ENCODE measurements around the gene PITPNC1. TPM values are rescaled to one million over a fixed set of nuclear protein-coding genes. Genes with fewer than 3 reads are reported as not detected.

PITPNC1 gene
- total RNA-seq, 1 donor from 2014 or later: 21.5 TPM

DNA sequence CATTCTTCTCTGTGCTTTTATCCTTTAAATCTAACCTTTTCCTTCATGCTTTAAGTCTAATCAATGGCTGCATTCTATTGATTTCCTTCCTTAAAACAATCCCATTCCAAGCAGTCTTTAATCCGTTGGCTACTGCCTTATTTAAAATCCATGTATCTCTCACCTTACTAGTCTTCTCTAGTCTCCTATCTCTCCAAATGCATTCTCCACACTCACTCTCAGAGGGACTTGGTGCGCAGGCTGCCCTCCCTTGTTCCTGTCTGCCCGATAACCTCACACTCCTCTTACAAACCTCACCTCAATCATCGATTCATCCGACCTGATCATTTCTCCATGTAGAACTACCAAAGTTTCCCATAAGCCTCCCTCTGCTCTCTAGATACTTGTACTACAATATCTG lies 33.8 kb upstream of the PITPNC1 start:
- Mint-ChIP-seq H3K4me3 (no peak overlapping the region), H3K4me1 (no peaks in the 10 kb centered on the region), H3K27me3 (ENCODE audit: low read depth) (no peaks in the 10 kb centered on the region), H3K36me3 (ENCODE audit: low read depth) (peaks cover 22% of the 10 kb centered on the region), H3K27ac (ENCODE audit: unreplicated experiment) (no peak overlapping the region), H3K9me3 (no peaks in the 10 kb centered on the region)
- DNase-seq (ENCODE audit: low read depth, low spot score): no peak
- TF ChIP-seq, protein P1, sequence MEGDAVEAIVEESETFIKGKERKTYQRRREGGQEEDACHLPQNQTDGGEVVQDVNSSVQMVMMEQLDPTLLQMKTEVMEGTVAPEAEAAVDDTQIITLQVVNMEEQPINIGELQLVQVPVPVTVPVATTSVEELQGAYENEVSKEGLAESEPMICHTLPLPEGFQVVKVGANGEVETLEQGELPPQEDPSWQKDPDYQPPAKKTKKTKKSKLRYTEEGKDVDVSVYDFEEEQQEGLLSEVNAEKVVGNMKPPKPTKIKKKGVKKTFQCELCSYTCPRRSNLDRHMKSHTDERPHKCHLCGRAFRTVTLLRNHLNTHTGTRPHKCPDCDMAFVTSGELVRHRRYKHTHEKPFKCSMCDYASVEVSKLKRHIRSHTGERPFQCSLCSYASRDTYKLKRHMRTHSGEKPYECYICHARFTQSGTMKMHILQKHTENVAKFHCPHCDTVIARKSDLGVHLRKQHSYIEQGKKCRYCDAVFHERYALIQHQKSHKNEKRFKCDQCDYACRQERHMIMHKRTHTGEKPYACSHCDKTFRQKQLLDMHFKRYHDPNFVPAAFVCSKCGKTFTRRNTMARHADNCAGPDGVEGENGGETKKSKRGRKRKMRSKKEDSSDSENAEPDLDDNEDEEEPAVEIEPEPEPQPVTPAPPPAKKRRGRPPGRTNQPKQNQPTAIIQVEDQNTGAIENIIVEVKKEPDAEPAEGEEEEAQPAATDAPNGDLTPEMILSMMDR (conservative IDR thresholded peaks at IDR 0.05): no peak

- H3K9me3 Mint-ChIP-seq: no peaks in the 10 kb centered on the region
- H3K27ac Mint-ChIP-seq (ENCODE audit: unreplicated experiment): no peak overlapping the region
- TF ChIP-seq, protein P1 (conservative IDR thresholded peaks at IDR 0.05): no peak
- H3K4me3 Mint-ChIP-seq: no peak overlapping the region
- no peaks in the 10 kb centered on the region for H3K27me3 Mint-ChIP-seq (ENCODE audit: low read depth)
- peaks cover 27% of the 10 kb centered on the region for H3K36me3 Mint-ChIP-seq (ENCODE audit: low read depth)
- H3K4me1 Mint-ChIP-seq: no peaks in the 10 kb centered on the region
- DNase-seq (ENCODE audit: low read depth, low spot score): no peak
Observed at GRCh38 chr17:67347826-67348225, 29.3 kb upstream of the PITPNC1 start.

GRCh38 chr17:67349420-67349819 lies 27.7 kb upstream of the PITPNC1 start:
- Mint-ChIP-seq H3K27ac (ENCODE audit: unreplicated experiment) (no peak overlapping the region), H3K4me3 (no peak overlapping the region), H3K9me3 (no peaks in the 10 kb centered on the region), H3K36me3 (ENCODE audit: low read depth) (peaks cover 31% of the 10 kb centered on the region), H3K27me3 (ENCODE audit: low read depth) (no peaks in the 10 kb centered on the region), H3K4me1 (no peaks in the 10 kb centered on the region)
- TF ChIP-seq, protein P1 (conservative IDR thresholded peaks at IDR 0.05): no peak
- no peak for DNase-seq (ENCODE audit: low read depth, low spot score)

DNA sequence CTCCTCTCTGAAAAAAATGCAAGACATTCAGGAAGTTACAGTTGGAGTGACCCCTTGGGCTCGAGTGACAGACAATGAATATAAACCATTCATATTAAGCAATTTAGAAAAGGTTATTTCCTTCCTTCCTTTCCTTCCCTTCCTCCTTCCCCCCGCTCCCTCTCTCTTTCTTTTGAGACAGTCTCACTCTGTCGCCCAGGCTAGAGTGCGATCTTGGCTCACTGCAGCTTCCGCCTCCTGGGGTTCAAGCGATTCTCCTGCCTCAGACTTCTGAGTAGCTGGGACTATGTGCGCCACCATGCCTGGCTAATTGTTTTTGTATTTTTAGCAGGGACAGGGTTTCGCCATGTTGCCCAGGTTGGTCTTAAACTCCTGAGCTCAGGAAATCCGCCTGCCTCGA lies 23.9 kb upstream of the PITPNC1 start:
- TF ChIP-seq, protein P1 (conservative IDR thresholded peaks at IDR 0.05): no peak
- no peaks in the 10 kb centered on the region for H3K27me3 Mint-ChIP-seq (ENCODE audit: low read depth)
- no peak overlapping the region for H3K4me3 Mint-ChIP-seq
- no peak overlapping the region for H3K27ac Mint-ChIP-seq (ENCODE audit: unreplicated experiment)
- no peak for DNase-seq (ENCODE audit: low read depth, low spot score)
- H3K9me3 Mint-ChIP-seq: no peaks in the 10 kb centered on the region
- H3K4me1 Mint-ChIP-seq: no peaks in the 10 kb centered on the region
- H3K36me3 Mint-ChIP-seq (ENCODE audit: low read depth): peaks cover 33% of the 10 kb centered on the region

DNA sequence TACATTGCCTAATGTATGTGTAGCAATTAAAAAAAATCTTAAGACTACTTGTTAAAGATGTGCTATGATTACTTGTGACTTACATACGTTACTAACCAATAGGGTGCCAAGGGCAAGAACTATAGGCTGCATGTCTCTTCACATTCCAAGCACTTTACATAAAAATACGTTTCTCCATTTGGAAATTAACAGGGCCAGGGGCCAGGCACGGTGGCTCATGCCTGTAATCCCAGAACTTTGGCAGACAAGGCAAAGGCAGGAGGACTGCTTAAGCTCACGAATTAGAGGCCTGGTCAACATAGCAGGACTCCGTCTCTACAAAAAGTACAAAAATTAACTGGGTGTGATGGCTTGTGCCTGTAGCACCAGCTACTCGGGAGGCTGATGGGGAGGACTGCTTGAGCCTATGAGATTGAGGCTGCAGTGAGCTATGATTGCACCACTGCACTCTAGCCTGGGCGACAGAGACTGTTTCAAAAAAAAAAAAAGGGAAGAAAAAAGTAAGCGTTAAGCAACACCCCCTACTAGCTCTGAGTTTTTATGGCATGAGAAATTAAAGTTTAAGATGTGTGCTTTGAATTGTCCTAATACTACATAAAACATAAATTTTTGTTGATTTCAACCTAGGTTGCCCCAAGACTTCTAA lies 23.0 kb upstream of the PITPNC1 start:
- H3K36me3 Mint-ChIP-seq (ENCODE audit: low read depth): peaks cover 26% of the 10 kb centered on the region

More for the DNA sequence above, 23.0 kb upstream of the PITPNC1 start:
- Mint-ChIP-seq H3K4me1 (no peaks in the 10 kb centered on the region), H3K27me3 (ENCODE audit: low read depth) (no peaks in the 10 kb centered on the region), H3K4me3 (no peak overlapping the region), H3K27ac (ENCODE audit: unreplicated experiment) (no peak overlapping the region), H3K9me3 (no peaks in the 10 kb centered on the region)
- TF ChIP-seq, protein P1 (conservative IDR thresholded peaks at IDR 0.05): no peak
- no peak for DNase-seq (ENCODE audit: low read depth, low spot score)

All from neural crest cell (in vitro differentiated cells).